ENCODE data around the gene HUS1.
"Not testable (repeated sequence)": the region's sequence is repeated elsewhere in the genome, so short reads cannot be mapped to it uniquely, and the experiment has no call there.

Gene HUS1

DNA sequence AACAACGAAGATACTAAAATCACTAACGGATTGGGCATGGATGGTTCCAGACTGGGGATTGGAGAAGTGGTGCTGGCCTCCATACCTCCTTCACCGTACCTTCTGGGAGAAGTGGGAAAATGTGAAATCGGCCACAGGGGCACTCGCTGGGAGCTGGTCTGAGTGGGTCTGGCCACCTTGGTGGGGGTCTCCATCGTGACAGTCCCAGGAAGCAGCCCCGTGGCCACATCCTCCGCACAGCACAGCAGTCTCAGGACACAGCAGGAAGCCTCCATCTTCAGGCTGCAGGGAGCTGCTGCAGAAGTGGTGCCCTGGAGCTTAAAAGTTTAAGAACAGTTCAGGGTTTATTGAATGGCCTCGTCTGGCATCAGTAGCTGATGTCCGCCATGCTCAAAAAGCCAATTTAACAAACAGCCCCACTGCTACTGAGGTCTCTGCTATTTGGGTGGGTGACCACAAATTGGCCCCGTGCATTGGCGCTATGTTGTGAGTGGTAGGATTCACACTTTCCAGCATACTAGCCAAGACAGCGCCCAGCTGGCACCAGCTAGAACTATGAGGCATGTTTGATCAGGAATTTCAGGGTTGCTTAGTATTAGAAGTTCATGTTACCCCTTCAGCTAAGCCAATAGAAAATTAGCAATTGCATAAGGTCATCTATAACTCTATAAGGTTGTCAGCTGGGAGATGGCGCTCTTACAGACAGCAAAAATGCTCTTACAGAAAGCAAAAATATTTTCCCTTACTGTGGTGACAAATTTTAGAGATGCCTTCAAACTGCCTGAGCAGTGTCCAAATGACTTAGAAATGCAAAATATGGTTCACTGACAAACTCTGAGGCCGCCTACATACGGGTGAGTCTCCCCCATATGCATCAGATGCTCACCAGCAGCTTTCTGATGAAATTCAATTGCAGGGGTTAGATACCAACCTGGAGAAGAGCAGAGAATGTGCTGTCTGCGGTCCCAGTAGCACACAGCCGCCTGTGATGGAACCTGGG lies 48.1 kb downstream of the HUS1 start:
- no peak for DNase-seq (ENCODE audit: low read depth in 3 of 3, low spot score in 1 of 3)

DNA sequence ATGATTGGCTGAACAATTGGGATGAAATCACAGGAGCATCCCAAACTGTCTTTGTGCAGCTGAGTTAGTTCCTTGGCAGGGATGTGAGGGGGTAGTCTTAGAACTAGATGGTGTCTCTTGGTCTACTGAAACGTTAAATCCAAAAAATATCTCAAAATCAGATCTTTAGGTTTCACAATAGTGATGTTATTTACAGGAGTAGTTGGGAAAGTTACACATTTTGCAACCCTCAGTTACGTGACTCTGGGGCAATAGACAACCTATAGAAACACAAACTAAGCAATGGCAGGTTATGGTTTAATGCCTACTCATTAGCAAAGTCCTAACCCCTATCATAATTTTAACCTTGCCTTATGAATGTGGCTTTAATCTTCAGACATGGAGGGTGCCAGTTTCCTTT lies 55.1 kb downstream of the HUS1 start:
- DNase-seq (ENCODE audit: low read depth in 3 of 3, low spot score in 1 of 3): no peak

DNA sequence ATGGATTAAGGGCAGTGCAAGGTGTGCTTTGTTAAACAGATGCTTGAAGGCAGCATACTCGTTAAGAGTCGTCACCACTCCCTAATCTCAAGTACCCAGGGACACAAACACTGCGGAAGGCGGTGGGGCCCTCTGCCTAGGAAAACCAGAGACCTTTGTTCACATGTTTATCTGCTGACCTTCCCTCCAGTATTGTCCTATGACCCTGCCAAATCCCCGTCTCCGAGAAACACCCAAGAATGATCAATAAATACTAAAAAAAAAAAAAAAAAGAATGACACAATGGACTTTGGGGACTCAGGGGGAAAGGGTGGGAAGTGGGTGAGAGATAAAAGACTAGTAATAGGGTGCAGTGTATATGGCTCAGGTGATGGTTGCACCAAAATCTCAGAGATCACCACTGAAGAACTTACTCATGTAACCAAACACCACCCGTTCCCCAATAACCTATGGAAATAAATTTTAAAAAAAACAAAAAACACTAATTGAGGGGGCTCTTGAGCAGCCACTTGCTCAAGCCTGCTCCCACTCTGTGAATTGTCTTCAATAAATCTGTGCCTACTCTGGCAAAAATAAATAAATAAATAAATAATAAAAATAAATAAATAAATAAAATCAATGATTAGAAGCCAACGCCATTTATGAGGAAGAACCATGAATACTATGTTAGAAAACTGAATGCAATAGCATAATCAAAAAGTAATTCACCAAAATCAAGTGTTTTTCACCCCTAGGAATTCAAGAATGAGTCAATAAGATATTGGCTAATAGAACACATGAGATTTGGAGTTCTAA lies 56.1 kb downstream of the HUS1 start:
- not testable (repeated sequence) for DNase-seq (ENCODE audit: low read depth in 3 of 3, low spot score in 1 of 3)

DNA sequence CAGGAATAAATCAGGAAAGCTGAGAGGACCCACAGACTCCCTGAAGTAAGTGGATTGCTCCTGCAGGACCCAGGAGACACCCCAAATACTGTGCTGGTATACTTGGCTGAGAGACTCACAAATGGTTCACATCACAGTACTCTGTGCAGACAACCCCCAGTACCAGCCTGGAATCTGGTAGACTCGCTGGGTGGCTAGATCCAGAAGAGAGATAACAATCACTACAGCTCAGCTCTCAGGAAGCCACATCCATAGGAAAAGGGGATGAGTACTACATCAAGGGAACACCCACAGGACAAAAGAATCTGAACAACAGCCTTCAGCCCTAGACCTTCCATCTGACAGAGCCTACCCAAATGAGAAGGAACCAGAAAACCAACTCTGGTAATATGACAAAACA lies 62.9 kb downstream of the HUS1 start:
- not testable (repeated sequence) for DNase-seq (ENCODE audit: low read depth in 3 of 3, low spot score in 1 of 3)

DNA sequence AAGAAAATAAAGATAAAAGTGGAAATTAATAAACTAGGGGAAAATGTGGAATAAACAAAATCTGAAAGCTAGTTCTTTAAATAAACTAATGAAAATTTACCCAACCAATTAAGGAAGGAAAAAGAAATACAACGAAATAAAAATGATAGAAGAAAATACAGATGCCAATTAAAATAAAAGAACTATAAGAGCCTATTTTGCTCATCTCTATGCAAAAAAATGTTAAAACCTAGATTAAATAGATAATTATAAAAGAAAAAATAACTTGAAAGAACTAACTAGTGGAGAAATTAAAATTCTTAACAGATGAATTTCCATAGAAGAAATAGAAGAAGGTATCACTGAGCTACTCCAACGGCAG lies 63.8 kb downstream of the HUS1 start:
- no peak for DNase-seq (ENCODE audit: low read depth in 3 of 3, low spot score in 1 of 3)

DNA sequence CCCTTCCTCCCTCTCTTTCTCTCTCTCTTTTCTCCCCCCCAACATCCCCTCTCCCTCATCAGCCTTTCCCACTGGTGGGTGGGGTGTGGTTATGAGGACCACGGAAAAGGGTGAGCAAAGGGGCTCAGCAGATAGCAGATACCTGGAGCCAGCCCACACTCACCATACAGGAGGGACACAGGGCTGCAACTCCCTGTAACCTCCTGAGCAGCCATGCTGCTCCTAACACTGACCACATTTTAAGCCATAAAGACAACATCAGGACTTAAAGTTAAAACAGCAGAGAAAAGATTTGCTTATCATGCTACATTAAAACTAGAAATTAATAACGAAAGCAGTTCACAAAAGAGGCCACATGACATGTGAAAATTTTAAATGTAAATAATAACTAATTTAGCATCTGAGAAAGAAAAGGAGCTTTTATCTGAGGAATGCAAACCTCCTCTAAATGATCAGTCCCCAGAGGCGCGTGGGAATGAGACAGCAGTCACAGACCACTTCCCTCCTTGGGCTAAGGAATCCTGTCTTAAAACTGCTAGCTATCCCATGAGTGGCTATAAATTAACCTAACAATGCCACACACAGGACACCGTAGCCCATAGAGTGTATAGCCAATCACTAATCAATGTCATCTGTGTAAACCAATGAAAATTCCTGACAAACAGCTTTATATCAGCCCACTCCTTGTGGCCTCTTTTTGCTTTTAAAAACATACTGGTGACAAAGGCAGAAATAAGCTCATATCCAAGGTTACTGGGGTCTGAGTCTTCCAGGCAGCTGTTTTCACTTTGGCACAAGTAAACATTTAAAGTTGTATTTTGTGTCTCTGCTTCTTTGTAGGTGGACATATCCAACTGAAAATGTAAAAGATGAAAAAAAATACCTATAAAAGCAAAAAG lies 64.4 kb downstream of the HUS1 start:
- DNase-seq (ENCODE audit: low read depth in 3 of 3, low spot score in 1 of 3): no peak

Measured in stimulated activated CD4-positive, alpha-beta T cell treated with anti-CD3 and anti-CD28 coated beads, TNF-alpha, amount 100 ng/mL, for 1 hour (primary cell).